Hepatocyte (in vitro differentiated cells): Measurements from ENCODE around the gene SOX6. TPM values are rescaled to one million over a fixed set of nuclear protein-coding genes. Genes with fewer than 3 reads are reported as not detected.
"Not testable (repeated sequence)": the region's sequence is repeated elsewhere in the genome, so short reads cannot be mapped to it uniquely, and the experiment has no call there.

Experiments
- DNase-seq: peaks from one replicate; pipeline ENCODE4 v3.0.0-alpha.2; 2016; ENCODE audit warnings: low spot score
- H2AFZ ChIP-seq: fragments of 200-600 bp; sonication (generic); 2 replicates; pipeline ENCODE4 v1.6.0; 2016; ENCODE audit warnings: antibody characterized with exemption, mild to moderate bottlenecking
- H3K27ac ChIP-seq: fragments of 200-600 bp; sonication (generic); 2 replicates; pipeline ENCODE4 v1.5.1; 2016; ENCODE audit warnings: mild to moderate bottlenecking
- H3K27me3 ChIP-seq: fragments of 200-600 bp; sonication (generic); 2 replicates; pipeline ENCODE4 v1.6.1; 2016
- H3K36me3 ChIP-seq: fragments of 200-600 bp; sonication (generic); replicated peaks from 2 replicates; pipeline ENCODE4 v1.5.1; 2016; ENCODE audit warnings: low read depth; ENCODE audit not compliant: insufficient read depth
- H3K4me1 ChIP-seq: fragments of 200-600 bp; sonication (generic); 2 replicates; pipeline ENCODE4 v1.5.1; 2016; ENCODE audit warnings: mild to moderate bottlenecking, moderate library complexity; ENCODE audit not compliant: insufficient read depth
- H3K4me2 ChIP-seq: fragments of 200-600 bp; sonication (generic); 2 replicates; pipeline ENCODE4 v1.6.0; 2016
- H3K4me3 ChIP-seq: fragments of 200-600 bp; sonication (generic); 2 replicates; pipeline ENCODE4 v1.5.1; 2016; ENCODE audit warnings: mild to moderate bottlenecking
- H3K79me2 ChIP-seq: fragments of 200-600 bp; sonication (generic); 2 replicates; pipeline ENCODE4 v1.6.0; 2017; ENCODE audit warnings: mild to moderate bottlenecking
- H3K9me2 ChIP-seq: fragments of 200-600 bp; sonication (generic); replicated peaks from 2 replicates; pipeline ENCODE4 v1.6.0; 2017; ENCODE audit warnings: mild to moderate bottlenecking; ENCODE audit not compliant: insufficient read depth
- H3K9me3 ChIP-seq: fragments of 200-600 bp; sonication (generic); 2 replicates; pipeline ENCODE4 v1.5.1; 2016; ENCODE audit warnings: low read depth, mild to moderate bottlenecking
- H4K20me1 ChIP-seq: fragments of 200-600 bp; sonication (generic); 2 replicates; pipeline ENCODE4 v1.6.0; 2016; ENCODE audit warnings: mild to moderate bottlenecking; ENCODE audit not compliant: insufficient read depth, poor library complexity, severe bottlenecking
- EZH2 ChIP-seq: fragments of 200-600 bp; sonication (generic); IDR thresholded peaks from 2 replicates; pipeline ENCODE4 v1.6.1; 2016; ENCODE audit warnings: antibody characterized with exemption, mild to moderate bottlenecking, borderline replicate concordance
- EZH2phosphoT487 ChIP-seq: fragments of 200-600 bp; sonication (generic); IDR thresholded peaks from one replicate; pipeline ENCODE4 v1.6.1; 2018; ENCODE audit warnings: antibody characterized with exemption, mild to moderate bottlenecking, low read depth, moderate library complexity; ENCODE audit not compliant: unreplicated experiment, severe bottlenecking
- WGBS: methylation state at CpG from one replicate; pipeline ENCODE4 v1.1.6; 2016; ENCODE audit warnings: low lambda C conversion rate; ENCODE audit errors: missing lambda C conversion rate; 5-methylcytosine and 5-hydroxymethylcytosine counted together
- polyA plus RNA-seq: library from polyadenylated mRNA; unstranded; fragments of >200 nt; fragmentation: Nextera tagmentation; extraction: Ambion mirVana; gene quantifications from 2 replicates; pipeline ENCODE4 v1.2.1, GENCODE V29; 2016
- total RNA-seq: library from RNA; depleted of rRNA; stranded (reverse); fragments of >200 nt; gene quantifications from 2 replicates; pipeline ENCODE4 v1.2.3, GENCODE V29; 2014
- TF ChIP-seq, protein P1 (sequence below): fragments of 200-600 bp; sonication (generic); IDR thresholded peaks from 2 replicates; pipeline ENCODE4 v1.5.1; 2016; ENCODE audit warnings: antibody characterized with exemption, mild to moderate bottlenecking; ENCODE audit not compliant: poor library complexity

Gene SOX6
- total and polyA plus RNA-seq, 2 experiments from 2014 or later, result 23.2 to 75.7 TPM

DNA sequence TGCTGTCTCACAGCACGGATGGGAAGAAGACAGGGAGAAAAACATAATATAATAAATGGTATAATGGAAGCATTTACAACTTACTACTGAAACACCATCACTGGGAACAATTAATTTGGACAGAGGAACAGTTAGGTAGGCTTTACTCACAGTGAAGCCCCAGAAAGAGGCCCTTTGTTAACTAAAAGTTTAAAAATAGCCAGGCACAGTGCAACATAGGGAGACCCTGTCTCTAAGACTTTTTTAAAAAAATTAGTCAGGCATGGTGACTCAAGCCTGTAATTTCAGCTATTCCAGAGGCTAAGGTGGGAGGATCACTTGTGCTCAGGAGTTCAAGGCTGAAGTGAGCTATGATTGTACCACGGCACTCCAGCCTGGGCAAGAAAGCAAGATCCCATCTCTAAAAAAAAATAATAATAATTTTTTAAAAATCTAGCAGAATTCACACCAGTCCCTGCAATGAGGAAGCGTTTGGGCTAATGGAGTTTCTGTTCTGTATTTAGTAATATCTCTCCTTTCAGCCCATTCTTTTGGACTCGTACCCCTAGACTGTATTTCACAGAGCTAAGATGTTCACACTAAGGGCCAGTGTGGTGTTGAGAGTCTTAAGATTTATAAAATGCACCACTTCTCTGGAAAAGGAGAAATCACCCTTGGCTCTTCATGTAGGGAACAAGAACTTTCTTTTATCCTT, 275.5 kb downstream of the SOX6 start:
- no peak overlapping the region for H3K27ac ChIP-seq
- no peak overlapping the region for H3K4me3 ChIP-seq
- TF ChIP-seq EZH2phosphoT487 (no peak), EZH2 (no peak)
- TF ChIP-seq, protein P1, sequence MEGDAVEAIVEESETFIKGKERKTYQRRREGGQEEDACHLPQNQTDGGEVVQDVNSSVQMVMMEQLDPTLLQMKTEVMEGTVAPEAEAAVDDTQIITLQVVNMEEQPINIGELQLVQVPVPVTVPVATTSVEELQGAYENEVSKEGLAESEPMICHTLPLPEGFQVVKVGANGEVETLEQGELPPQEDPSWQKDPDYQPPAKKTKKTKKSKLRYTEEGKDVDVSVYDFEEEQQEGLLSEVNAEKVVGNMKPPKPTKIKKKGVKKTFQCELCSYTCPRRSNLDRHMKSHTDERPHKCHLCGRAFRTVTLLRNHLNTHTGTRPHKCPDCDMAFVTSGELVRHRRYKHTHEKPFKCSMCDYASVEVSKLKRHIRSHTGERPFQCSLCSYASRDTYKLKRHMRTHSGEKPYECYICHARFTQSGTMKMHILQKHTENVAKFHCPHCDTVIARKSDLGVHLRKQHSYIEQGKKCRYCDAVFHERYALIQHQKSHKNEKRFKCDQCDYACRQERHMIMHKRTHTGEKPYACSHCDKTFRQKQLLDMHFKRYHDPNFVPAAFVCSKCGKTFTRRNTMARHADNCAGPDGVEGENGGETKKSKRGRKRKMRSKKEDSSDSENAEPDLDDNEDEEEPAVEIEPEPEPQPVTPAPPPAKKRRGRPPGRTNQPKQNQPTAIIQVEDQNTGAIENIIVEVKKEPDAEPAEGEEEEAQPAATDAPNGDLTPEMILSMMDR, result no peak
- H3K4me2 ChIP-seq, result no peak overlapping the region
- H3K9me2 ChIP-seq, result no peaks in the 10 kb centered on the region
- H2AFZ ChIP-seq, result no peak overlapping the region
- no peaks in the 10 kb centered on the region for H3K36me3 ChIP-seq
- H3K27me3 ChIP-seq, result no peaks in the 10 kb centered on the region
- 92% methylated on average over 4 of the region's 4 CpGs for WGBS
- no peaks in the 10 kb centered on the region for H3K9me3 ChIP-seq
- H3K4me1 ChIP-seq, result no peaks in the 10 kb centered on the region
- H4K20me1 ChIP-seq, result no peaks in the 10 kb centered on the region
- DNase-seq, result no peak
- H3K79me2 ChIP-seq, result no peaks in the 10 kb centered on the region

DNA sequence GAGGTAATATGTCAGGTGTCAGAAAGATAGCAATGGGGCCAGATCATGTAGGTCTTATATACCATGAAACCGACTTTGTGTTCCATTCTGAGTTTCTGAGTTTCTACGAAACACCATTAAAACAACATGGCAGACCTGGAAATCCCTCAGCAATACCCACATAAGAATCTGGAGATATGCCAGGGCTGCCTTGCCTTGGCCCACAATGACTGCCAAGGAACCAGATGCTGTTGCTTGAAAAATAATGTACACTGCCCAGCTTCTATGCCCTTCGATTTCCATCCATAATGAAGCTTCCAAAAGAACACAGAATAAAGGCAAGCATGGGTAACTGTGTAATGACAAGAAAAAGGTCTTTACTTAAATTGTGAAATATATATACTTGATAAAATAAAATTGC, 277.4 kb downstream of the SOX6 start:
- H3K36me3 ChIP-seq, result no peaks in the 10 kb centered on the region
- no peak overlapping the region for H3K4me2 ChIP-seq
- H3K9me3 ChIP-seq, result peaks cover 9% of the 10 kb centered on the region
- H2AFZ ChIP-seq, result no peak overlapping the region
- H3K27me3 ChIP-seq, result no peaks in the 10 kb centered on the region
- WGBS, result 98% methylated on average over 3 of the region's 3 CpGs
- DNase-seq, result no peak
- no peaks in the 10 kb centered on the region for H3K4me1 ChIP-seq
- no peak overlapping the region for H3K27ac ChIP-seq
- no peaks in the 10 kb centered on the region for H3K9me2 ChIP-seq
- no peak overlapping the region for H3K4me3 ChIP-seq
- H3K79me2 ChIP-seq, result no peaks in the 10 kb centered on the region
- H4K20me1 ChIP-seq, result no peaks in the 10 kb centered on the region
- TF ChIP-seq, protein P1, result no peak
- TF ChIP-seq EZH2phosphoT487, result no peak
- no peak for TF ChIP-seq EZH2

DNA sequence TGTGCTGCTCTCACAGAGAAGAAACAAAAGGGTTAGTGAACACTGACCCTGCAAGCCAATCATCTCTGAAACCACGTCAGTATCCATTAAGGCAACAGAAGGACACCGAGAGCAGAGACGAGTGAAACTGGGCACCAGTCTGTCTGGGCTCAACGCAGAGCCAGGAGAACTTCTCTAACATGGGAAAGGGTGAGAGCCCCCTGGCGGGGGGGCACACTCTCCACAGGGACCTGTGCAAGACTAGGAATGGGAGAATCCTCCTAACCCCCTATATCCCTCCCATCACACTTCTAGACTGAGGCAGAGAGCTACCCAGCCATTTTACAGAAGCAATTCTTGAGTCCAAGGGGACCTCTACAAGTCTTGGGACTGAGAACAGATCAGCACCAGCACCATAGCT, 285.8 kb downstream of the SOX6 start:
- Histone ChIP-seq H3K4me3 (no peak overlapping the region), H2AFZ (no peak overlapping the region), H3K79me2 (no peaks in the 10 kb centered on the region), H3K4me2 (no peak overlapping the region), H4K20me1 (no peaks in the 10 kb centered on the region), H3K9me2 (no peaks in the 10 kb centered on the region), H3K27ac (no peak overlapping the region), H3K27me3 (no peaks in the 10 kb centered on the region), H3K4me1 (no peaks in the 10 kb centered on the region), H3K36me3 (no peaks in the 10 kb centered on the region), H3K9me3 (peaks cover 9% of the 10 kb centered on the region)
- TF ChIP-seq EZH2phosphoT487 (no peak), EZH2 (no peak)
- TF ChIP-seq, protein P1, result no peak
- WGBS, result 94% methylated on average over 5 of the region's 5 CpGs
- no peak for DNase-seq

DNA sequence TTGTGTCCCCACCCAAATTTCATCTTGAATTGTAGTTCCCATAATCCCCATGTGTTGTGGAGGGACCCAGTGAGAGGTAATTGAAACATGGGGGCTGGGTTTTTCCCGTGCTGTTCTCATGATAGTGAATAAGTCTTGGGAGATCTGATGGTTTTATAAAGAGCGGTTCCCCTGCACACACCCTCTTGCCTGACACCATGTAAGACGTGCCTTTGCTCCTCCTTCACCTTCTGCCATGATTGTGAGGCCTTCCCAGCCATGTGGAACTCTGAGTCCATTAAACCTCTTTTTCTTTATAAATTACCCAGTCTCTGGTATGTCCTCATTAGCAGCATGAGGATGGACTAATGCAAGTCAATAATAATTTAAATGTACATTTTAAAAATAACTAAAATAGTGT, 289.1 kb downstream of the SOX6 start:
- H3K9me3 ChIP-seq, H3K36me3 ChIP-seq: not testable (repeated sequence)

More for the DNA sequence above, 289.1 kb downstream of the SOX6 start:
- H3K79me2 ChIP-seq, H3K27ac ChIP-seq, DNase-seq, H3K4me3 ChIP-seq, H2AFZ ChIP-seq, H3K4me1 ChIP-seq, H4K20me1 ChIP-seq, H3K9me2 ChIP-seq, H3K4me2 ChIP-seq, H3K27me3 ChIP-seq: not testable (repeated sequence)
- WGBS, result 100% methylated on average over 3 of the region's 3 CpGs
